NCI-H2196 treated with DMSO at 0.1 percent for 48 hours (cell line): Measurements from ENCODE around the gene TNFRSF8.
"Not testable (repeated sequence)": the region's sequence is repeated elsewhere in the genome, so short reads cannot be mapped to it uniquely, and the experiment has no call there.

Source experiments
- DNase-seq: peaks from one replicate; lab custom pipeline; 2025; ENCODE audit not compliant: unreplicated experiment; lab: John Stamatoyannopoulos, UW

TNFRSF8 gene

DNA sequence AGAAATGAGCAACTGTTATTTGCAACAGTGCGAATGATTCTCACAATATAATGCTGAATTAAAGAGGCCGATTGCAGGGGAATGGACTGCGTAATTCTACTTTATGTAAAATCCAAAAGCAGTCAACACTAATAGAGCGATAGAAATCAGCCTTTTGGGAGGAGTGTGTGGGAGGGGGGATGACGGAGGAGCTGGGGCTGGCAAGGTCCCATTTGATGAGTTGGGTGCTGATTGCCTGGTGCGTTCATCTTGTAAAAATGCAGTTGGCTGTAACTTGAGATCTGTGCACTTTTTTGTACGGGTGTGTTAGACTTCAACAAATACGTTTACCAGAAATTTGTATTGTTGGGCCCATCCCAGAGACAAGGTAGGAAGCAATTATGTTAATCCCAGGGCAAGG lies 20.7 kb downstream of the TNFRSF8 start:
- no peak for DNase-seq

DNA sequence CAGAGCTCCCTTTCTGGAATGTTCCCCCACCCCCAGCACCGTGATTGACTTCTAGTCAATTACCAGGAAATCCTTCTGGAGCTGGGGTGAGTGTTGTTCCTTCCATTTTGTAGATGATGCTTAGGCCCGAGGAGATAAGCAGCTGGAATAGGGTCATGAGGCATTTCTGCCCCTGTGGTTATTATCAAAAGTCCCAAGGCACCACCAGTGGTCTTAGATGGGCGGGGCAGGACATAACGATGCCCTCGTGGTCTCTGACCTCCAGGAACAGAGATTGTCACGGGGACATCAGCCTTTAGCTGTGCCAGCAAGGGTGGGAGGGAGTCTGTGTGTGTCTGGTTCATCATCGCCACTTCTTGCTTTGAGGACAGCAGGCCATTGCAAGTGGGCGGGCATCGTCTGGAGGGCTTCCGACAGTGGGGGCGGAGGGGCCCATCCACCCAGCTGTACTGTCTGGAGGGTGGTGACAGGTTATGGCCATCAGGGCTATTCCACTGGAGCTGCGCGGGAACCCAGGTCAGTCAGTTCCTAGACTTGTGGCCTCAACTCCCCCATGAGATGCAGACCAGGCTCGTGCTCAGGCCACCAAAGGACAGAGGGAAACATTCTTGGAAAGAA lies 22.6 kb downstream of the TNFRSF8 start:
- no peak for DNase-seq

- no peak for DNase-seq
These were observed 24.8 kb downstream of the TNFRSF8 start for GRCh38 chr1:12087797-12088314.

GRCh38 chr1:12088607-12089006 lies 25.5 kb downstream of the TNFRSF8 start:
- DNase-seq = no peak

GRCh38 chr1:12090326-12090725 lies 27.2 kb downstream of the TNFRSF8 start:
- DNase-seq = no peak

DNA sequence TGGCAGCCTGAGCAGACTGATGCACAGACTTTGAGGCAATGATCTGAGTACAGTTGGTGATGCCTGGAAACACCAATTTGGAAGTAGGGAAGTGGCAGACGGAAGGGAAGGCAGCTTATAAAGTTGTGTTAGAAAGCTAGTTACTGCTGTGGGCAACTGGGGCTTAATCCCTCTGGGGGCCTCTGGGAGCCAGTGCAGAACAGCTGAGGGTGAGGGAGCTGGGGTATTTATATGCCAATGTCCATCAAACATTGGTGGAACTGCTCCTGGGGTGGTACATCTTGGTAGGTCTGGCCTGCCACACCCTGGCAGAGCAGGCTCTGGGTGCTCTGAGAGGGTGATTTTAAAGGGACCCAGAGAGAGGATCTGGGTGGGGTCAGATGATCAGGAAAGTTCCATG lies 28.1 kb downstream of the TNFRSF8 start:
- no peak for DNase-seq

DNA sequence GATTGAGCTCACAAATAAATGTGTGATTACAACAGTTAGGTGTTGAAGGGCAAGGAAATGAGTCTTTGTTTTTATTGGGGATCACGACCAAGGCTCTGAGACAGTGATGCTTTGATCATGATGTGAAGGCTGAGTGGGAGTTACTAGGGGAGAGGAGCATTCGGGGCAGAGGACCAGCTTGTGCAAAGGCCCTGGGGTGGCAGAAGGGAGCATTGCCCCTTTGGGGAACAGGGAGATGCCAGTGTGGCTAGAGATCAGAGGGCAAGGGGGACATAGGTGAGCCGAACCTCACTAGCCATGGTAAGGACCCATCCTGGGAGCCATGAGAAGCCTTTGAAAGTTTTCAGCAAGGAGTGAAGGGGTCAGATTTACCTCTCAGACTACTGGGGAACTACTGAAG lies 31.1 kb downstream of the TNFRSF8 start:
- DNase-seq = no peak

DNA sequence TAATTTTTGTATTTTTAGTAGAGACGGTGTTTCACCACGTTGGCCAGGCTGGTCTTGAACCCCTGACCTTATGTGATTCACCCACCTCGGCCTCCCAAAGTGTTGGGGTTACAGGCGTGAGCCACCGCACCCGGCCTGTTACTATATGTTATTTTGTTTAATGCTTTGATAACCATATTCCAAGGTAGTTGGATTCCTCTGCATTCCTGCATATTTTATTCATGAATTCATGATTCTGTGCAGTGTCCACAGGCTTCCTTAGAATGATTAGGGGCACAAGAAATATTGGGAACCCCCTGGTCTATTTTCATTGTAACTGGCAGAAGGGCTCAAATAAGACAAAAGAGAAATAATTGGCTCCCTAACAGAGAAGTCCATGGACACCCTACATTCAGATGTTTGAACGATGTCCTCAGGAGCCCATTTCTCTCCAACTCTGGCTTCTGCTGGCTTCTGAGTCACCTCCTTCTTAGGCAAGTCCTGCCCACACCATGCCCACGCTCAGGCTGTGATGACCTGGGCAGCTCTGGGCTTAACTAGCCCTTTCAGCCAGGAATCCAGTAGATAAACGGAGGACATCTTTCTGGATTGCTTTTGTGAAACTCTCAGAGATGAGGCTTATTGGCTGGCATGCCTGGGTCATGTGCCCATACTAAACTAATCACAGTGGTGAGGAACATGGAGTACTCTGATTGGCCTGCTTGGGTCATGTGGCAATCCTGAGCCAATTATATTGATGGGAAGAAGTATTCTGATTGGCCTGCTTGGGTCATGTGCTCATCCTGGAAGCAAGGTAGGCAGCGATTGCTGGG lies 32.6 kb downstream of the TNFRSF8 start:
- no peak for DNase-seq

- no peak for DNase-seq
These were observed 33.5 kb downstream of the TNFRSF8 start for GRCh38 chr1:12096615-12097014.

- no peak for DNase-seq
These were observed 34.2 kb downstream of the TNFRSF8 start for GRCh38 chr1:12097321-12097720.

GRCh38 chr1:12098786-12099185 lies 35.7 kb downstream of the TNFRSF8 start:
- DNase-seq = no peak

GRCh38 chr1:12099610-12100009 lies 36.5 kb downstream of the TNFRSF8 start:
- DNase-seq = no peak

- DNase-seq = no peak
These were observed 37.0 kb downstream of the TNFRSF8 start for GRCh38 chr1:12100071-12100470.

DNA sequence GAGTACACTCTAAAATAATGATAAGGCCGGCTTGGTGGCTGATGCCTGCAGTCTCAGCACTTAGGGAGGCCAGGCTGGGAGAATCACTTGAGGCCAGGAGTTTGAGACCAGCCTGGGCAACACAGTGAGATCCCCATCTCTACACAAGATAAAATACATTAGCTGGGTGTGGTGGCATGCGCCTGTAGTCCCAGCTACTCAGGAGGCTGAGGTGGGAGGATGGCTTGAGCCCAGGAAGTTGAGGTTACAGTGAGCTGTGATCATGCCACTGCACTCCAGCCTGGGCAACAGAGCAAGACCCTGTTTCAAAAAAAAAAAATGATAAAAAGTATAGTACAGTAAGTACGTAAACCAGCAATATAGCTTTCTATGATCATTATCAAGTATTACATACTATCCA lies 38.0 kb downstream of the TNFRSF8 start:
- DNase-seq = not testable (repeated sequence)

DNA sequence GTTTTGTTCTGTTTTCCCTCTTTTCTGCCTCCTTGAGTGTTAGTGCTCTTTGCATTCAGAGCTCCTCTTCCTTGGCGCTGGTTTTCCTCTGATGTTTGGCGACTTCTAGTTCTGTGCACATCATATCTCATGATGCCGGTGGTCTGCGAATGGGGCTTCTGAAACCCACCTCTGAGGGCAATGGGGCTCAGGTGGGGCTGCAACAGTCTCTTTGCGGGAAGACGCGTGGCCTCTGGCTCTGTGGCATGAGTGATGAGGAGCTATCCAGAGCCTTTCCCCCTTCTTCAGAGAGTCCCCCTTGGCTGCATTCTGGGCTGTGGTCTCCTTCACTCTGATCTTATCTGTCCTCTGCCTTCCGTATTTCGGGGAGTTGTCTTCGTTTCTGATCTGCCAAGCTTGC lies 39.0 kb downstream of the TNFRSF8 start:
- DNase-seq = no peak

DNA sequence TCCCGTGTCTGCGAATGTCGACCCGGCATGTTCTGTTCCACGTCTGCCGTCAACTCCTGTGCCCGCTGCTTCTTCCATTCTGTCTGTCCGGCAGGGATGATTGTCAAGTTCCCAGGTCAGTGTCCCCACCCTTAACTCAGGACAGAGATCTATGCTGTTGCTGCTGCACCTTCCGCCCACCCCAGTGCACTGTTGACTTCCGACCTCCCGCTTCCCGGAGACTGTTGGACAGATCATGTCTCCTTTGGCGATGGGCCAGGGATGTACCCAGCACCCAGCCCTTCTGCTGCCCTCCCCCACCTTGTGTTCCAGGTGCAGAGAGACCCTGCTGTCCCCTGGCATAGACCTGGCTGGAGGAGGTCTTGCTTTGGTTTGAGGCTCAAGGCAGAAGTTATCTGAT lies 41.3 kb downstream of the TNFRSF8 start:
- DNase-seq = no peak

GRCh38 chr1:12106153-12106552 lies 43.0 kb downstream of the TNFRSF8 start:
- DNase-seq = no peak

DNA sequence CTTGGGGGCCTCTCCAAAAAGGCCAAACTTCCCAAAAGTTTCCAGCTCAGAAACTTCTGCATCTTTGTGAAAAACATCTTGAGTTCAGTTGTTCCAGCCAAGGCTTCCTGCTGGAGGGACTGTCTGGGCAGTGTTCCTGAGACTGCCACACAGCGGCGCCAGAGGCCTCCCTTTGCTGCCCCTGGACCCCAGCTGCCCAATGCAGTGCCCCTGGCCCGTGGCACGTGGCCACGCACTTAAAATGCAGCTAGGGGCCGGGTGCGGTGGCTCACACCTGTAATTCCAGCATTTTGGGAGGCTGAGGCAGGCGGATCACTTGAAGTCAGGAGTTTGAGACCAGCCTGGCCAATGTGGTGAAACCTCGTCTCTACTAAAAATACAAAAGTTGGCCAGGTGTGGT lies 43.8 kb downstream of the TNFRSF8 start:
- not testable (repeated sequence) for DNase-seq

GRCh38 chr1:12107718-12108117 lies 44.6 kb downstream of the TNFRSF8 start:
- no peak for DNase-seq

GRCh38 chr1:12109901-12110300 lies 46.8 kb downstream of the TNFRSF8 start:
- DNase-seq = no peak

DNA sequence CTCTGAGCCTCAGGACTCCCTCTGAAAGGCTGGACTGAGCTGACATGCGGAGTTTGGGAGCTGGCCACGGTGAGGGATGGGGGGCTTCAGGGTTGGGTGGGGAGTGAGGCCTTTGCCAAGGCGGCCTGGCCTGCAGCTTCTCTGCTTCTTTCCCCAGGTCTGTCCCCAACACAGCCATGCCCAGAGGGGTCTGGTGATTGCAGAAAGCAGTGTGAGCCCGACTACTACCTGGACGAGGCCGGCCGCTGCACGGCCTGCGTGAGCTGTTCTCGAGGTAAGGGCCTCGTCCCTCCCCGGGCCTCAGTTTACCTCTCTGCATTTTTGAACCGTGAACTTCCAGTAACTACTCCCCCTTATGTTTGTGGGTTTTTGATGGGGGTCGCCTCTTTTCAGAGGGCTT lies 48.6 kb downstream of the TNFRSF8 start:
- DNase-seq = no peak

GRCh38 chr1:12112711-12113161 lies 49.6 kb downstream of the TNFRSF8 start:
- DNase-seq = no peak
